HG02943 (cell line): ENCODE results near the gene IGSF5.
"Not testable (repeated sequence)": the region's sequence is repeated elsewhere in the genome, so short reads cannot be mapped to it uniquely, and the experiment has no call there.

ENCODE experiments used
- ATAC-seq: cut with Tn5 transposase; IDR thresholded peaks from one replicate; pipeline ENCODE4 v1.9.1; 2021; ENCODE audit warnings: mild to moderate bottlenecking, low read depth, moderate library complexity; ENCODE audit not compliant: unreplicated experiment

The IGSF5 gene

DNA sequence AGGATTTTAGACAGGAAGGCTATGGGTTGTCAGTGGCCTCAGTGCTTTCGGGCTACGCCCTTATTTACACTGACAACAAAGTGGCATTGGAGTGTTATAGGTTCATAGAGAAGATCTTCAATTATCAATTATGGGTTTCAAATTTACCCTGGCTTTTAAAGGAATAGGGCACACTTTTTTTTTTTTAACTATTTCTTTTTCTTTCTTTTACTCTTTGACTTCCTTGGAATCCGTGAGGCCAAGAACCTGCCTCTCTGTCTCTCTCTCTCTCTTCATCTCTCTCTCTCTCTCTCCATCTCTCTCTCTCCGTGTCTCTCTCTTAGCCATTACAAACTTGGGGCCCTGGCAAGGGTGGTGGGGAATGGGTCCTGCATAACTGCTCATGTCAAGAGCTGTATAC, at the start of gene IGSF5:
TSS of gene IGSF5 (plus strand) at position 301 of the 400 bp plus-strand sequence. CDS start 327 bp downstream, outside the sequence.
- not testable (repeated sequence) for ATAC-seq

DNA sequence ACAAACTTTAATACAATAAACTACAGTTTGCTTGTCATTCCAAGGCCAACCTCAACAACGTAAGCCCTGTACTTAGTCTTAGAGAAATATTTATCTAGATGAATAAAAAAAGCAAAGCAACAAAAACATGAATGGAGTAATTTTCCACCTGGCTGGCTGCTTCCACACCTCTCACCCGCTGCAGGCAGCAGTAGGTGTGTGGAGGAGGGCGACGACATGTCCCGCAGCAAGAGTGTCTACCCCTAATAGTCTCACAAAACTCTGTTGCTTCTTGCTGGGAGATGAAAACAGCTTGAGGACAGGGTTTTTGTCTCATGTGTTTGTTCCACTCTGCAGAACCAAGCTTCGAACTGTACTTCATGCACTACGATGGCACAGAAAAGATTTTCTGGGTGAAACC, 48.8 kb upstream of the IGSF5 start:
- no peak for ATAC-seq

DNA sequence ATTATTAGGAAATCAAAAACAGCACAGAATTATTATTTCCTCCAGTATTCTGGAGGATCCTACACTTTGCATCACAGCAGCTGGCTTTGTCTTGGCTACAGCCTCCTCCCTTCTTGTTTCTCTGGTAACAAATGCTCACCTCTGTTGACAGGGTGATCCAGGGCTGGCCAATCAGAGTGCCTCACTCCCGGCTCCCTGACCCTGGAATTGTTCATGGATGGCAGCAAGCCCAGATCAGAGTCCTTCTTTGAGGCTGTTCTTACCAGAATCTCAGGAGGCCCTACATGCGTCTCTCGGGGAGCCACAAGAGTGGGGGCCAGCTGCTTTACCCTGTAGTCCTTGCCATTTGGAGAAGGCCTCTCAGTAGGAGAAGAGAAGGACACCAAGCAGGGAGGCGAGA, 48.4 kb upstream of the IGSF5 start:
- ATAC-seq: no peak

DNA sequence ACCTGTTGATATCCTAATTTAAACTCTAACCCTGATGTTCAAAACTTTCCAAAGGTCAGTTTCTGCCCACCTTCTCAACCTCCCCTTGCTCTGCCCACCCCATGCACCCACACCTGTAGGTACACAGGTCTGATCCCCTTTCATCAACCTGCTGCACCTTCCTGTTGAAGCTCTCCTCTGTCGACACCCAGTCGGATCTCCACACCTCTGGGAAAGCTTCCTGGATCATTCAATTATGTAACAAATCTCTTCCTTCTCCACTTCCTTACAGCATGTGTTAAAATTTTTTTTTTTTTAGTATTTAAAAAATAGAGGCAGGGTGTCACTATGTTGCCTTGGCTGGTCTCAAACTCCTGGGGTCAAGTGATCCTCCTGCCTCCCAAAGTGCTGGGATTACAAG, 44.7 kb upstream of the IGSF5 start:
- no peak for ATAC-seq

DNA sequence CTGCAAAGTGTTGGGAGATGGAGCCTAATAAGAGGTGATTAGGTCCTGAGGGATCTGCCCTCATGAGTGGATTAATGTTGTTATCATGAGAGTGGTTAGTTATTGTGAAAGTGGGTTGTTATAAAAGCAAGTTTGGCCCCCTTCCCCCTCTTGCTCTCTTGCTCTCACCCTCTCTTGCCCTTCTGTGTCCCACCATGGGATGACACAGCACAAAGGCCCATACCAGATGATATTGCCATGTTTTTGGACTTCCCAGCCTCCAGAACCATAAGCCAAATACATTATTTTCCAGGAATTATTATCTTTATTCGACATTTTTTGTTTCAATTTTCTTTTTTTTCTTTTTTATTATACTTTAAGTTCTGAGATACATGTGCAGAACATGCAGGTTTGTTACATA, 41.4 kb upstream of the IGSF5 start:
- ATAC-seq: no peak

DNA sequence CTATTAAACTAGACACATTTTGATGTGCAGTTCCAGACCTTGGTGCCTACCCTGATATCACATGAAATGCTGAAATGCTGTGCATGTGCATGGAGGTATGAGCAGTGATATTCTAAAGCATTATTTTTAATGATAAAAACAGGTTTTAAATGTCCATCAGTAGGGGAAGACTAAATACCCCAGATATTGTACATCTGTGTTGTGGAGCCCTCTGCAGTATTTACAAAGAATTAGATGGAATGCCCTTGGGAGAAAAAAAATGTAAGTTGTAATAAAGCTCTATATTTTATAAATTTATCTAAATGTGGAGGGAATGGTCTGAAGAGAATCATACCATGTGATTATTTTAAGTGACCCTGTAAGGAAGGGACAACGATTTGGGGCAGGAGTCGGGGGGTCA, 39.1 kb upstream of the IGSF5 start:
- no peak for ATAC-seq

DNA sequence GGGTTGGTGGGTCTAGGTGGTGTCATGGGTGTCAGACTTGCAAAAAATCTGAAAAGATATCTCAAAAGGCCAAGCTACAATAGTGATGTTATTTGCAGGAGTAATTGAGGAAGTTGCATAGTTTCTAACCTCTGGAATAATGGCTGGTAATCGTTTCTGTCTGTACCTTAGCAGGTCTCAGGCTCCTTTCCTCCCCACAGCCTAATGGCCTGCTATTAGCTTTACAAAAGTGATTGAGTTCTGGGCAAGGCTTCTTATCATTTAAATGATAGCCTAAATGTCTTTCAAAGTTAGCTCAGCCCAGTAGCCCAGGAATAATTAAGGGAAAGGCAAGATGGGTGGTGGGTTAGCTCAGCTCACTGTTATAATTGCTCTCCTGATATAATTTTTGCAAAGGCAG, 37.7 kb upstream of the IGSF5 start:
- no peak for ATAC-seq

DNA sequence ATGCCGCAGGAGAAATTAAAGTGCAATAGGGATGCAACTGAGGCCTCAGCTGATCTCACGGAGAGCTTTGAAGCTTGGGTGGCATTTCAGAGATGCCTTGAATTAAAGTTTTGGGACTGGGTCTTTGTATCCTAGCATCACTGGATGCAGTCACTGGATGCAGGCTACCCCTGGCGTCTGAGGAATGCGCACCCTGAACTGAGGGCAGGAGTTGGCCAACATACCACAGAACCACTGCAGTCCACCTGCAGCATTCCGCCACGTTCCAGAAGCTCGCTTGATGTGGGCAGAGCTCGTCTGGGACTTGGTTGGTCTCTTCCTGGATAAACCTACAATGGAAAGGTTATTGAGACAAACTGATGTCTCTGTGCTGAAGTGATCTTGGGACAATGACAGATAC, 34.1 kb upstream of the IGSF5 start:
- ATAC-seq: no peak

DNA sequence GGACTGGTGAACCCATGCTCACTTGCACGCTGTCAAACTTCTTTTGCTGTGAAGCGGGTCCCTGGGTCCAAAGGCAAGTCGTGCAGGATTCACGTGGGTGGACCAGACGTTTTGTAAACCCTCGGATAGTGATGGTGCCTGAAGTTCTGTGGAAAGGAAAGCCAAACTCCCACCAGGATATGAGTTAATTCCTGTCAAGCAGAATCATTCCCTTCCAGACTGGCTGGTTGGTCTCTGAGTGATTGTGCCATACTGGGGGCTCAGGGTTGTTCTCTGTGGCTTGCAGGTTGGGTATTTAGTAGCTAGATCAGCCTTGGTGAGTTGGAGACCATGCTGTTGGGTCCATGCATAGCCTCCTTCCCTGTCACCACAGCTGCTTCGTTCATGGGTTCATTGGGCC, 32.7 kb upstream of the IGSF5 start:
- no peak for ATAC-seq

DNA sequence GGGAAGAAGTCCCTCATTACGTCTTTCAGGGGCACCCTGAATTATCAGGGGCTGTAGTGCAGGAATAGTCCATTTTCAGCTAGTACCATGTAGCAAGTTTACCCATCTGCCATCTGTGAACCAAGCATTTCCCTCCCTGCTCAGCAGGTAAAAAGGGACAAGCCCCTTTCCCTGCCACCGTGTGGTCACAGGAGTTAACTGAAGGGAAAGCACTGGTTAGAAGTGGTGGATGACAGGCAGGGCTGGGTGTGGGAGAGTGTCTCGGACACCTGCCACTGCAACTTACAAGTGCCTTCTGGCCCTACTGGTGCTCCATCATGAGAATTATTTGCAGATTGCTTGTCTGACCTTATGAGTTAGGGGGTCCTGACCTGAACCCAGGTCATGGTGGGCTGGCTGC, 32.0 kb upstream of the IGSF5 start:
- no peak for ATAC-seq

DNA sequence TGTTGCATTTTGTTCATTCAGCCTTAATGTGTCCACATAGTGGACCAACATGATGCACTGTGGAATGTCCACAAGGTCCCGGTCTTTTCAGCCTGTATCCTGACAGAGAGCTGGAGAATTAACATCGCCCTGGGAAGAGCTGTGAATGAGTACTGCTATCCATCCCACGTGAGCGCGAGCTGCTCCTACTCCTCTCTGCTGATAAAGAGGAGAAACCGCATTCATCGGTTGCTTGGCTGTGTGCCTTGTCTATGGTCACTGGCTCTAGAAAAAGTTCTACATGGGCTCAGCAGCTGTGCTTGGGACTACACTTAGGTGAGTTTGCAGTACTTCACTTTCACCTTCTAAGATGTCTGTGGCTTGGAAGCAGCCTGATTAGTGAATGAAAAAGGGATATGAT, 31.1 kb upstream of the IGSF5 start:
- no peak for ATAC-seq

DNA sequence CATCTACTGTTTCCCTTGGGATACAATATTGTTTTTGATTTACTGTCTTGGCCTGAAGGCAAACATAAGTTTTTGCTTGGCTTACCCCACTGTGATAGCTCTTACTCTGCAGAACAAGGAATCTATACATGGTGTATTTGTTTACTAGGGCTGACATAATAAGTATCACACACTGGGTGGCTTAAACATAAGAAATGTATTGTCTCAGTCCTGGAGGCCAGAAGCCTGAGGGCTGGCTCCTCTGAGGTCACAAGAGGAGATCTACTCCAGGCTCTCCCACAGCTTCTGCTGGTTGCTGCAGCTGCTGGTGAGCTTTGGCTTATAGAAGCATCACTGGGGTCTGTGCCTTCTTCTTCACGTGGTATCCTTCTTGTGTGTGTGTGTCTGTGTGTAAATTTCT, 30.7 kb upstream of the IGSF5 start:
- no peak for ATAC-seq

DNA sequence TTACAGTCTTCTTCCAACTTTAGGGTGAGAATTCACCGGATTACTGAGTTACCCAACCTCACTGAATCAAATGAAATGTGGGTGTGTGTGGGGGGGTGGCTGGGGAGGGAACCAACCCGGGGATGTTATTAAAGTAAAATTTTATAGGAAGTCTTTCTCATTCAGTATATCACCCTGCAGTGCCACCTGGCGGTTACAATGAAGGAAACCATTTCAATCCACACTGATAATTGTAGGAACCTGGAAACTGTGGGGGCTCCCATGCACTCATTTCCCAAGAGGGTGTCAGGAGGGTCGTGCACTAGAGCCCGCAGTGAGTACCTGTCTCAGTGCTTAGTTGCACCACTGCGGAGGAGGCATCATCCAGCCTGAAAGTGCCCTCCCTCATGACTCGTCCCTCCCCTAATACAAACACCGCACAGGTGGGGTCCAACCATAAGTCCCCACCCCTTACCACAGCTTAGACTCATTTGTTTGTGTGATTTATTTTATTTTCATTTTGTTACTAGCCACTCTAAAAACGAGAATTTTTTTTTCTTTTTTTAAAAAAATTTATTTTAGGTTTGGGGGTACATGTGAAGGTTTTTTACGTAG, 29.1 kb upstream of the IGSF5 start:
- no peak for ATAC-seq

DNA sequence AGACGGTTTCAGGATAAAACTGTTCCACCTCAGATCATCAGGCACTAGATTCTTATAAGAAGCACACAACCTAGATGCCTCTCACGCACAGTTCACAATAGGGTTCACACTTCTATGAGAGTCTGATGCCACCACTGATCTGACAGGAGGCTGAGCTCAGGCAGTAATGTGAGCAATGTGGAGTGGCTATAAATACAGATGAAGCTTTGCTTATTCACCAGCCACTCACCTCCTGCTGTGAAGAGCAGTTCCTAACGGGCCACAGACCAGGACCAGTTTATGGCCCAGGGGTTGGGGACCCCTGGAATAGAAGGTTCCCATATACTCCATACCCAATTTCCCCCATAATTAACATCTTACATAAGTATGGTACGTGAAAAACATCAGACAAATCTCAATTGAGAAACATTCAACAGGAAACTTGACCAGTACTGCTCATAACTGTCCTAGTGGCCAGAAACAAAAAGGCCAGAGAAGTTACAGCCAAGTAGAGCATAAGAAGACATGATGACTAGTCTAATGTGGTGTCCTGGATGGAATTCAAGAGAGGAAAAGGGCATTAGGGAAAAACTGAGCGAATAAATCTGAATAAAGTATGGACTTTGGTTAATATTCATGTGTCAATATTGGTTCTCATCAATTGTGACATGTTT, 24.7 kb upstream of the IGSF5 start:
- no peak for ATAC-seq

DNA sequence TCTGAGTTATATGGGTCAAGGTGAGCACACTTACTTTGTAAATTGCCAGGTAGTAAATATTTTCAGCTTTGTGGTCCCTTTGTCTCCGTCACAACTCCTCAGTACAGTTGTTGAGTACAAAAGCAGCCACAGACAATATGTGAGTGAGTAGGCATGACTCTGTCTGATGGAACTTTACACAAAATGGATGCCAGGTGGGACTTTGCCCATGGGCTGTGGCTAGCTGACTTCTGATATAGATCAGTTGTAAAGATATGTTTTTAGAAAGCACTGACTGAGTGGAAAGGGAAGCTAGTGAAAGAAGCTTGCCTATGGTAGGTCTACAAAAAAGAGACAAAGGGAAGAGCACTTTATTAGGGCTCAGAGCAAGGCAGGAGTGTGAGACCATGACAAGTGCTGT, 23.1 kb upstream of the IGSF5 start:
- ATAC-seq: no peak

DNA sequence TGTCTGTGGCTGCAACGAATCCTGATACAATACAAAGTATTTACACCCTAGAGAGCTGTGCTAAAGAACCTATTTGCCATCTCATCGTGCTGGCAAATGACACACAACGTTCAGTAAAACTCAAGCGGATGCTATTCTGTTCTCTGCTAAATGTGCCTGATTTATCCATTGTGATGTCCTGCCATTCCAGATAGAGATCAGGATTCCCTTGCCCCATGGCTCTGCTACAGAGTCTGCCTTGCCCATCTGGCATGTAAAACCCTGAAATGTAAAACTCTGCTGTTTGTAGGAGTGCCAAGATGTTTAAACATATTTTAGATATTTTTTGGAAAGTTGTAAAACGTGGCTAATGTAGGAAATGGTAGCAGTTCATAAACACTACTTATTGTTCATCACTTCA, 20.0 kb upstream of the IGSF5 start:
- no peak for ATAC-seq

DNA sequence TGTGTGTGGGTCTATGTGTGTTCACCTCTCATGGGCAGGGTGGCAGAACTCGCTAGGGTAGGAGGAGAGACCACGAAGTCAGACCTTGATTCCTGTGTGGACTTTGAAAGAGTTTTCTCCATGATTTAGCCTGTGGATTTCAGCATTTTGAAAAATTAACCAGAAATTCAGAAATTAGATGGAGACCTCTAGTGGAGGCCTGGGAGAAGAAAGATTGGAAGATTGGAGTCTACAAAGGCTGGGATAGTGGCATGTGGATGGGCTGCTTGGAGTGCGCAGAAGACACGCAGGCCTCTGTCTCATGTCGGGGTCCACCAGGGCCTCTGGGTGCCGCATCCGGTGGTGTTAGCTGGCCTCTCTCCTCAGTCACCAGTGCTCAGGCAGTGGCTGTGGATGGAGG, 18.9 kb upstream of the IGSF5 start:
- no peak for ATAC-seq

DNA sequence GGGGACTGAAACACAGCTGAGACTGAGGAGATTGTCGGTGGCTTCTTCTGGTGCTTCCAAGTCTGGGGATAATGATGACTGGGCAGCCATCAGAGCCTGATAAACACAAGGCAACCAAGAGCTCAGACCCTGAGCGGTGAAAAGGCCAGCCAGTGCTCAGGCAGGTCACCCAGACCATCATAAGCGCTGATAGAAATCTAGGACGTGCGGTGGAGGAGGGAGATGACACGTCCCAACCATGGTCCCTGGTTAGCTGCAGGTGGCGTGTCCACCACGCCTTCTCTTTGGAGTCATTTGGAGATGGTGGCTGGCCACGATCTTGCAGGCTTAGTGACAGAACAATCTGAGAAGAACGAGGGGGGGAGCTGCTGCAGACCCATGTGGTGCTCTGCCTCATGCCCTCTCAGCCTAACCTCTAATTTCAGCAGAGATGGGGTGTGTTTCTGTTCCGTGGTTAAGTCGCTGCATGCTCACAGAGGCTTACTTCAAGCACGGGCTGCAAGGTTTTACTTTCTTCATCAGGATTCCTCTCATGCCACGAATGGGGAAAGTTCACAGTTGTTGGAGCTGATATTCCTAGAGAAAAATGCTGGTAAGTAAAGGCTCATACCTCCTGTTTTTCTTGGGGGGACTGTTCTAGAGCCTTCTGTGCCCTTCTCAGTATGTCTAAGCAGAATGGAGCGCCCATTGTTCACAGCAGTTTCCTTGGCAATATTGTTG, 17.4 kb upstream of the IGSF5 start:
- ATAC-seq: no peak

DNA sequence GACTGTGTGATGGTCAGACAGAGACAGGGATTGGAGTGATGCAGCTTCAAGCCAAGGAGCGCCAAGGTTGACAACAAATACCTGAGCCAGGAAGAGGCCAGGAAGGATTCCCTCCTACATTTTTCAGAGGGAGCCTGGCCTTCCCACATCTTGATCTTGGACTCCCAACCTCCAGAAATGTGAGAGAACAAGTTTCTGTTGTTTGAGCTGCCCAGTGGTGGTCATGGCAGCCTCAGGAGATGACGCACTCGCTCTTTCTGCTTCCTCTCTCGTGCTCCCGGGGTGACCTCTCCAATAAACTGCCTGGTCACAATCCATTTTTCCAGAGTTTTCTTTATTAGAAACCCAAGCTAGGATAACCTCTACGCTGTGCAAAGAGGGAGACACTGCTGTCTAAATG, 16.6 kb upstream of the IGSF5 start:
- ATAC-seq: no peak

DNA sequence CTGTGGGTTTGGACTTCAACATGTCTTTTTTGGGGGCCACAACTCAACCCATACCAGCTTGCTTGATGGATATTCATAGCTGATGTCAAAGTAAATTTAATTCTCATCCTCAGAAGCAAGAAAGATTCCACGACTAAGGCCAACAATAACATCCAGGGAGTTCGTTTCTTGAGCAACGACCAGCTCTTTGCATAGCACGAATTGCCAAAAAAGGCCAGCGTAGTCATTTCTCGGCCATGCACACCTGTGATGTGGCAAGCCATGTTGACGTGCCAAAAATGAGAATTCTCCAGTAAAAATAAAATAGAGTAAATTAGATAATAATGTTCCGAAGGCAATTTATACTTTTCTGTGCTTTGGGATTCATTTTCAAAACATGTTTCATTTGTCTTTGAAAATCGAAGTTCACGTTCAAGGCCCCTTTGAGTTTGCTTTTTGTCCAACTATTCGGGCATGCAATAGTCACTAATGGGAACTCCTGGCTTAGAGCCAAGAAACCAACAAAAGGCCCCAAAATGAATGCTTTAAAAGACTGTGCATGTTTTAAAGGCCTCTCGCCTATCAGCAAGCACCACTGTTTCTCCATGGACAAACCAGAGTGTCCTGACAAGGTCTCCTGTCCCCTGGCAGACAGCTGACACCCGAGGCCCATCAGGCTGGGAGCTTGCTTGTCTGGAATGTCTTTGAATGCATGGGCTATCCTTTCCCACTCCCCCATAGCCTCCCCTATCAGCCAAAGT, 14.4 kb upstream of the IGSF5 start:
- ATAC-seq: no peak

DNA sequence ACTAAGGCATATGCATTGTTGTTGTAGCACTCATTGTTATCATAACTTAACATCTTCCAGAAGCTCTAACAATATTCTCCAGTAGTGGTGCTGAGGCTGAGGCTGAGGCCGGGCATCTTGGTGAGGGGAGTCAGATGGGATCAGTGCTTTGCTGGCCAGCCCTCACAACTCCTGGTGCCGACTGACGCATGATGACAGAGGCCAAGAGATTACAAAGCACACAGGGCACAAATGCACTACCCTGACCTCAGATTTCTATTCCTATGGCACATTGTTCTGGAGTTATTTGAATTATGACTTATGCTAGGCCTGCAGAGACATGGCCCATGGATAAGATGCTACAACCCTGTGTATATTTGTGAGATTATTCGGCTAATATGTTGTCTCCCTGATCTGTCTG, 8.3 kb upstream of the IGSF5 start:
- no peak for ATAC-seq
